ENCODE data around the gene OIT3. TPM values are rescaled to one million over a fixed set of nuclear protein-coding genes. Genes with fewer than 3 reads are reported as not detected.

The OIT3 gene
- total and polyA plus RNA-seq, 9 donors: 4.9 to 11.0 (median 7.9) TPM

DNA sequence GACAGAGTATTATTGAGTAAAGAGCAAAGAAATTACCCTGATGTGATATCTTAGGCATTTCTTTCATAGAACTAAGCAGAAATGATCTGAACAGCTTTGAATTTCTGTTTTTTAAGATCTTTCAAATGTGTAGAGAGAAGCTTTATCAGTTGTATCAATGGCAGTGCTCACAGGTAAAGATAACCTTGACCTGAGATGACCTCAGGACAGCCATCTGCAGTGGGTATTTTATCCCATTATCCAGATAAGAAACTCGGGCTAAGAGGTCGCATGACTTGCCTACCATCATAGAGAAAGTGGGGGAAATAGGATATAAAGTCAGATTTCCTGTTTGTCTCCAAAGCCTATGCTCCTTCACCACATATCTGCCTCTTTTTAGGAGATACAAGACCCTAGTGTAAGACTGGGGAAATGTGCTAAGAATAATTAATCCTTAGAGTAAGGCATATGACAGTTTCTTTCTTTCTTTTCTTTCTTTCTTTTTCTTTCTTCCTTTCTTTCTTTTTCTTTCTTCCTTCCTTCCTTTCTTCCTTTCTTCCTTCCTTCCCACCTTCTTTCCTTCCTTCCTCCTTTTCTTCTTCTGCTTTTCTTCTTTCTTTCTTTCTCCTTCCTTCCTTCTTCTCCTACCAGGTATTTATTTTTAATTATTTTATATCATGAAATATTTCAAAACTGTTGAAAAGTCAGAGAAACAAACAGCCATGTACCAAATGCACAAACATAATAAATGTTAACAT lies 50.1 kb downstream of the OIT3 start:
- Histone ChIP-seq H3K4me1 (ENCODE audit: control insufficient read depth, insufficient read depth, low read length) (no peaks in the 10 kb centered on the region), H3K9me3 (replicated peaks; ENCODE audit: control insufficient read depth, low read depth, low read length) (no peaks in the 10 kb centered on the region), H3K36me3 (ENCODE audit: control insufficient read depth, insufficient read depth, low read length) (no peaks in the 10 kb centered on the region), H3K27ac (ENCODE audit: low read length) (no peak overlapping the region), H3K27me3 (ENCODE audit: control insufficient read depth, insufficient read depth, low read length) (no peaks in the 10 kb centered on the region), H3K4me3 (ENCODE audit: low read length) (no peak overlapping the region)
- no peak for DNase-seq
- no CpG with 5 or more reads among the region's 2 CpGs for WGBS (ENCODE audit: insufficient coverage)

DNA sequence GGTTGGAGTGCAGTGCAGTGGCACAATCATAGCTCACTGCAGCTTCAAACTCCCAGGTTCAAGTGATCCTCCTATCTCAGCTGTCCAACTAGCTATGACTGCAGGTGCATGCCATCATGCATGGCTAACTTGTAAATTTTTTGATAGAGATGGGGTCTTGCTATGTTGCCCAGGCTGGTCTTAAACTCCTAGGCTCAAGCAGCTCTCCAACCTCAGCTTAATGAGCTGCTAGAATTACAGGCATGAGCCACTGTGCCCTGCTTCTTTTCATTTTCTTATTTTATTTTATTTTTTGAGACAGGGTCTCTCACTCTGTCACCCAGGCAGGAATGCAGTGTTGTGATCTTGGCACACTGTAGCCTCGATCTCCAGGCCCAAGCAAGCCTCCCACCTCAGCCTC lies 53.4 kb downstream of the OIT3 start:
- no CpG with 5 or more reads among the region's 1 CpG for WGBS (ENCODE audit: insufficient coverage)
- DNase-seq: no peak

GRCh38 chr10:72948762-72949161 lies 55.2 kb downstream of the OIT3 start:
- no peak for DNase-seq
- H3K9me3 ChIP-seq (replicated peaks; ENCODE audit: control insufficient read depth, low read depth, low read length): no peaks in the 10 kb centered on the region
- 28% methylated on average over 4 of the region's 6 CpGs for WGBS (ENCODE audit: insufficient coverage)
- no peaks in the 10 kb centered on the region for H3K4me1 ChIP-seq (ENCODE audit: control insufficient read depth, insufficient read depth, low read length)
- no peak overlapping the region for H3K4me3 ChIP-seq (ENCODE audit: low read length)
- no peaks in the 10 kb centered on the region for H3K27me3 ChIP-seq (ENCODE audit: control insufficient read depth, insufficient read depth, low read length)
- H3K36me3 ChIP-seq (ENCODE audit: control insufficient read depth, insufficient read depth, low read length): no peaks in the 10 kb centered on the region
- H3K27ac ChIP-seq (ENCODE audit: low read length): no peak overlapping the region

More for the DNA sequence above, 53.4 kb downstream of the OIT3 start:
- Histone ChIP-seq H3K4me3 (ENCODE audit: low read length) (no peak overlapping the region), H3K27me3 (ENCODE audit: control insufficient read depth, insufficient read depth, low read length) (no peaks in the 10 kb centered on the region), H3K9me3 (replicated peaks; ENCODE audit: control insufficient read depth, low read depth, low read length) (no peaks in the 10 kb centered on the region), H3K27ac (ENCODE audit: low read length) (no peak overlapping the region), H3K4me1 (ENCODE audit: control insufficient read depth, insufficient read depth, low read length) (no peaks in the 10 kb centered on the region), H3K36me3 (ENCODE audit: control insufficient read depth, insufficient read depth, low read length) (no peaks in the 10 kb centered on the region)

DNA sequence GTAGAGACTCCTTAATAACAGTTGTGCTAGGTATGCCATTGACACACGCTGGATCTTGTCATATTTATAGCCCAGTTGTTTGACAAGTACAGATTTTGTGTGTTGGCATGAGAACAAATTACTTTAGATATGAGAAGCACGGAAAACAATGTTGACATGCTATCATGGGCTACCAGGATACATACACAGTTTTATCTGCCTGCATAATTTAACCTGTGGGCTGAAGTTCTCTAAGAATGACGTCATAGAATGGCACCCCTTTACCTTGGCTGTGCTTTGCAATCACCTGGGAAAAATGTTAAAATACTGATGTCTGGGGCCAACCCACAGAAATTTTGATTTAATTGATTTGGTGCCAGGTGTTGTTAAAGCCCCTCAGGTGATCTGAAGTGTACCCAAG lies 58.2 kb downstream of the OIT3 start:
- WGBS (ENCODE audit: insufficient coverage): no CpG with 5 or more reads among the region's 3 CpGs
- H3K9me3 ChIP-seq (replicated peaks; ENCODE audit: control insufficient read depth, low read depth, low read length): no peaks in the 10 kb centered on the region
- H3K4me1 ChIP-seq (ENCODE audit: control insufficient read depth, insufficient read depth, low read length): no peaks in the 10 kb centered on the region
- H3K27ac ChIP-seq (ENCODE audit: low read length): no peak overlapping the region
- no peaks in the 10 kb centered on the region for H3K36me3 ChIP-seq (ENCODE audit: control insufficient read depth, insufficient read depth, low read length)
- DNase-seq: no peak
- no peak overlapping the region for H3K4me3 ChIP-seq (ENCODE audit: low read length)
- H3K27me3 ChIP-seq (ENCODE audit: control insufficient read depth, insufficient read depth, low read length): no peaks in the 10 kb centered on the region

GRCh38 chr10:72952189-72952588 lies 58.6 kb downstream of the OIT3 start:
- Histone ChIP-seq H3K9me3 (replicated peaks; ENCODE audit: control insufficient read depth, low read depth, low read length) (no peaks in the 10 kb centered on the region), H3K27ac (ENCODE audit: low read length) (no peak overlapping the region), H3K4me1 (ENCODE audit: control insufficient read depth, insufficient read depth, low read length) (no peaks in the 10 kb centered on the region), H3K4me3 (ENCODE audit: low read length) (no peak overlapping the region), H3K36me3 (ENCODE audit: control insufficient read depth, insufficient read depth, low read length) (no peaks in the 10 kb centered on the region), H3K27me3 (ENCODE audit: control insufficient read depth, insufficient read depth, low read length) (no peaks in the 10 kb centered on the region)
- 83% methylated on average over 6 of the region's 6 CpGs for WGBS (ENCODE audit: insufficient coverage)
- no peak for DNase-seq

GRCh38 chr10:72952642-72953158 lies 59.2 kb downstream of the OIT3 start:
- DNase-seq: no peak
- WGBS (ENCODE audit: insufficient coverage): no CpG with 5 or more reads among the region's 5 CpGs
- H3K9me3 ChIP-seq (replicated peaks; ENCODE audit: control insufficient read depth, low read depth, low read length): no peaks in the 10 kb centered on the region
- no peak overlapping the region for H3K4me3 ChIP-seq (ENCODE audit: low read length)
- no peaks in the 10 kb centered on the region for H3K36me3 ChIP-seq (ENCODE audit: control insufficient read depth, insufficient read depth, low read length)
- H3K27me3 ChIP-seq (ENCODE audit: control insufficient read depth, insufficient read depth, low read length): no peaks in the 10 kb centered on the region
- no peaks in the 10 kb centered on the region for H3K4me1 ChIP-seq (ENCODE audit: control insufficient read depth, insufficient read depth, low read length)
- H3K27ac ChIP-seq (ENCODE audit: low read length): no peak overlapping the region

- Histone ChIP-seq H3K27me3 (ENCODE audit: control insufficient read depth, insufficient read depth, low read length) (no peaks in the 10 kb centered on the region), H3K36me3 (ENCODE audit: control insufficient read depth, insufficient read depth, low read length) (no peaks in the 10 kb centered on the region), H3K4me3 (ENCODE audit: low read length) (no peak overlapping the region), H3K9me3 (replicated peaks; ENCODE audit: control insufficient read depth, low read depth, low read length) (no peaks in the 10 kb centered on the region), H3K27ac (ENCODE audit: low read length) (no peak overlapping the region), H3K4me1 (ENCODE audit: control insufficient read depth, insufficient read depth, low read length) (no peaks in the 10 kb centered on the region)
- DNase-seq: no peak
- 20% methylated on average over 5 of the region's 8 CpGs for WGBS (ENCODE audit: insufficient coverage)
Observed at GRCh38 chr10:72953687-72954086, 60.1 kb downstream of the OIT3 start.

- H3K27me3 ChIP-seq (ENCODE audit: control insufficient read depth, insufficient read depth, low read length): no peaks in the 10 kb centered on the region
Observed at GRCh38 chr10:72954230-72954595, 60.7 kb downstream of the OIT3 start.

GRCh38 chr10:72954596-72955554 lies 61.3 kb downstream of the OIT3 start, which contains the start of gene PLA2G12B:
PLA2G12B (minus strand) TSS chr10:72954806; CDS start chr10:72954685, 121 bp downstream.
- H3K9me3 ChIP-seq (replicated peaks; ENCODE audit: control insufficient read depth, low read depth, low read length): no peaks in the 10 kb centered on the region
- 59% methylated on average over 10 of the region's 12 CpGs for WGBS (ENCODE audit: insufficient coverage)
- H3K27ac ChIP-seq (ENCODE audit: low read length): no peak within 1 kb of the TSS
- H3K27me3 ChIP-seq (ENCODE audit: control insufficient read depth, insufficient read depth, low read length): no peaks in the 10 kb centered on the region
- H3K4me3 ChIP-seq (ENCODE audit: low read length): no peak within 1 kb of the TSS
- no peaks in the 10 kb centered on the region for H3K4me1 ChIP-seq (ENCODE audit: control insufficient read depth, insufficient read depth, low read length)
- no peak for DNase-seq
- H3K36me3 ChIP-seq (ENCODE audit: control insufficient read depth, insufficient read depth, low read length): no peaks in the 10 kb centered on the region

More at GRCh38 chr10:72954230-72954595, 60.7 kb downstream of the OIT3 start:
- no peaks in the 10 kb centered on the region for H3K36me3 ChIP-seq (ENCODE audit: control insufficient read depth, insufficient read depth, low read length)
- no peaks in the 10 kb centered on the region for H3K4me1 ChIP-seq (ENCODE audit: control insufficient read depth, insufficient read depth, low read length)
- DNase-seq: no peak
- 77% methylated on average over 6 of the region's 8 CpGs for WGBS (ENCODE audit: insufficient coverage)
- no peak overlapping the region for H3K27ac ChIP-seq (ENCODE audit: low read length)
- no peak overlapping the region for H3K4me3 ChIP-seq (ENCODE audit: low read length)
- H3K9me3 ChIP-seq (replicated peaks; ENCODE audit: control insufficient read depth, low read depth, low read length): no peaks in the 10 kb centered on the region

- Histone ChIP-seq H3K4me3 (ENCODE audit: low read length) (no peak overlapping the region), H3K27ac (ENCODE audit: low read length) (no peak overlapping the region), H3K9me3 (replicated peaks; ENCODE audit: control insufficient read depth, low read depth, low read length) (no peaks in the 10 kb centered on the region), H3K4me1 (ENCODE audit: control insufficient read depth, insufficient read depth, low read length) (no peaks in the 10 kb centered on the region), H3K36me3 (ENCODE audit: control insufficient read depth, insufficient read depth, low read length) (no peaks in the 10 kb centered on the region), H3K27me3 (ENCODE audit: control insufficient read depth, insufficient read depth, low read length) (no peaks in the 10 kb centered on the region)
- no peak for DNase-seq
Observed at GRCh38 chr10:72956001-72956400, 62.5 kb downstream of the OIT3 start.
